ENCODE data around the gene NUP62. TPM values are rescaled to one million over a fixed set of nuclear protein-coding genes. Genes with fewer than 3 reads are reported as not detected.

Gene NUP62
- polyA plus RNA-seq, 1 donor (not counting 4 experiments of a cell fraction or from before 2014, with no cell fraction given): 12.9 TPM

DNA sequence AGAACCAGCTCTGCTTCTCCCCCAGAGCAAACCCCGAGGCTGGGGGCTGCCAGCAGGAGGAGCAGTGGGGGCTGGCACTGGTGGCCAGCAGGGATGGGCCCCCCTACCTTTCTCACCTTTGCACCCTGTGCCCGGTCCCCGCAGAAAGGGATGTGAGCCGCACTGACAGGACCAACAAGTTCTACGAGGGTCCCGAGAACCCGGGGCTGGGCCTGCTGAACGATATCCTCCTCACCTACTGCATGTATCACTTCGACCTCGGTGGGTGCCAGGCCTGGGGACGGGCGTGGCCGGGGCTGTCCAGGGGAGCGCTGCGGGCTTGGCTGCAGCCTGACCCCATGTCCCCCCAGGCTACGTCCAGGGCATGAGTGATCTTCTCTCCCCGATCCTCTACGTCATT is 45.2 kb downstream of the NUP62 start:
- dilution Hi-C loops (cut with MboI; ENCODE audit: extremely low pct_ligation_motif_present, low sequenced_read_pairs): no loop called here
- no peak for DNase-seq (ENCODE audit: low read depth, low spot score)
- no peak for TF ChIP-seq EZH2 (IDR thresholded peaks at IDR 0.05; ENCODE audit: low read length)
- TF ChIP-seq, protein P1, sequence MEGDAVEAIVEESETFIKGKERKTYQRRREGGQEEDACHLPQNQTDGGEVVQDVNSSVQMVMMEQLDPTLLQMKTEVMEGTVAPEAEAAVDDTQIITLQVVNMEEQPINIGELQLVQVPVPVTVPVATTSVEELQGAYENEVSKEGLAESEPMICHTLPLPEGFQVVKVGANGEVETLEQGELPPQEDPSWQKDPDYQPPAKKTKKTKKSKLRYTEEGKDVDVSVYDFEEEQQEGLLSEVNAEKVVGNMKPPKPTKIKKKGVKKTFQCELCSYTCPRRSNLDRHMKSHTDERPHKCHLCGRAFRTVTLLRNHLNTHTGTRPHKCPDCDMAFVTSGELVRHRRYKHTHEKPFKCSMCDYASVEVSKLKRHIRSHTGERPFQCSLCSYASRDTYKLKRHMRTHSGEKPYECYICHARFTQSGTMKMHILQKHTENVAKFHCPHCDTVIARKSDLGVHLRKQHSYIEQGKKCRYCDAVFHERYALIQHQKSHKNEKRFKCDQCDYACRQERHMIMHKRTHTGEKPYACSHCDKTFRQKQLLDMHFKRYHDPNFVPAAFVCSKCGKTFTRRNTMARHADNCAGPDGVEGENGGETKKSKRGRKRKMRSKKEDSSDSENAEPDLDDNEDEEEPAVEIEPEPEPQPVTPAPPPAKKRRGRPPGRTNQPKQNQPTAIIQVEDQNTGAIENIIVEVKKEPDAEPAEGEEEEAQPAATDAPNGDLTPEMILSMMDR (optimal IDR thresholded peaks at IDR 0.05 in 1 of 3, IDR thresholded peaks at IDR 0.05 in 1 of 3, conservative IDR thresholded peaks at IDR 0.05 in 1 of 3; ENCODE audit: extremely low read depth in 1 of 3, insufficient read depth in 2 of 3, low read length in 3 of 3): no peak

DNA sequence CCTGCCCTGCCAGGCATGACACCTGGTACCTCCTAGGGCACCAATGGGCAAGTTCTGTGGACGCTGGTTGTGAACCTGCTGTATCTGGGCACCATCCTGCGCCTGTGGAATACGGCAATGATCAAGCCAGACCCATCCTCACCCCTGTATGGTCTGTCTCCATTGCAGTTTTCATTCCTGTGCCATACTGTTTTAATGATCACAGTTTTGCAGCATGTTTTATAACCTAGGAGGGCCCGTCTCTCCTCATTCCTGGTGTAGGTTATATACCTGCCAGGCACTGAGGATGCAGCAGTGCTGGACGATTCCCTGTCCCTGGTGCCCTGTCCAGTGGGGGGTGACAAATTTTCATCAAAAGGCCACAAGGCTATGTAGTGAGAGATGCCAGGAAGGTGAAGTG is 46.2 kb downstream of the NUP62 start:
- Histone ChIP-seq H2AFZ (ENCODE audit: control insufficient read depth, low read length) (no peak overlapping the region), H3K4me1 (ENCODE audit: control insufficient read depth, extremely low read depth, insufficient read depth, low read length) (peaks cover 13% of the 10 kb centered on the region), H4K20me1 (ENCODE audit: control insufficient read depth, extremely low read depth, insufficient read depth, low read length) (no peaks in the 10 kb centered on the region), H3K27me3 (ENCODE audit: control insufficient read depth, extremely low read depth, insufficient read depth, low read length) (no peaks in the 10 kb centered on the region), H3K9me3 (ENCODE audit: control insufficient read depth, low read depth, low read length) (peaks cover 4% of the 10 kb centered on the region), H3K27ac (ENCODE audit: control insufficient read depth, insufficient read depth, low read length) (no peak overlapping the region), H3K4me3 (ENCODE audit: control insufficient read depth in 2 of 3, extremely low read depth in 1 of 3, insufficient read depth in 2 of 3, low read depth in 1 of 3, low read length in 3 of 3) (no peak overlapping the region), H3K36me3 (ENCODE audit: control insufficient read depth in 2 of 2, extremely low read depth in 1 of 2, insufficient read depth in 2 of 2, low read length in 2 of 2) (peaks cover 31 to 34% of the 10 kb centered on the region in 2 experiments), H3K9ac (ENCODE audit: control insufficient read depth, extremely low read depth, insufficient read depth, low read length) (no peak overlapping the region), H3K9me1 (ENCODE audit: control insufficient read depth, extremely low read depth, insufficient read depth, low read length) (no peaks in the 10 kb centered on the region), H3K4me2 (ENCODE audit: control insufficient read depth, extremely low read depth, insufficient read depth, low read depth, low read length) (no peak overlapping the region), H3K79me2 (ENCODE audit: control insufficient read depth, insufficient read depth, low read length) (peaks cover 9% of the 10 kb centered on the region)
- FAIRE-seq (no peak), DNase-seq (ENCODE audit: low read depth, low spot score) (no peak)
- dilution Hi-C loops (cut with MboI; ENCODE audit: extremely low pct_ligation_motif_present, low sequenced_read_pairs): no loop called here
- TF ChIP-seq, protein P1 (optimal IDR thresholded peaks at IDR 0.05 in 1 of 3, IDR thresholded peaks at IDR 0.05 in 1 of 3, conservative IDR thresholded peaks at IDR 0.05 in 1 of 3; ENCODE audit: extremely low read depth in 1 of 3, insufficient read depth in 2 of 3, low read length in 3 of 3): no peak
- TF ChIP-seq EZH2 (IDR thresholded peaks at IDR 0.05; ENCODE audit: low read length): no peak

More for the DNA sequence above, 45.2 kb downstream of the NUP62 start:
- Histone ChIP-seq H3K27me3 (ENCODE audit: control insufficient read depth, extremely low read depth, insufficient read depth, low read length) (no peaks in the 10 kb centered on the region), H3K4me2 (ENCODE audit: control insufficient read depth, extremely low read depth, insufficient read depth, low read depth, low read length) (no peak overlapping the region), H3K79me2 (ENCODE audit: control insufficient read depth, insufficient read depth, low read length) (peaks cover 4% of the 10 kb centered on the region), H3K9me3 (ENCODE audit: control insufficient read depth, low read depth, low read length) (peaks cover 4% of the 10 kb centered on the region), H3K4me3 (ENCODE audit: control insufficient read depth in 2 of 3, extremely low read depth in 1 of 3, insufficient read depth in 2 of 3, low read depth in 1 of 3, low read length in 3 of 3) (no peak overlapping the region), H4K20me1 (ENCODE audit: control insufficient read depth, extremely low read depth, insufficient read depth, low read length) (no peaks in the 10 kb centered on the region), H3K4me1 (ENCODE audit: control insufficient read depth, extremely low read depth, insufficient read depth, low read length) (peaks cover 5% of the 10 kb centered on the region), H3K36me3 (ENCODE audit: control insufficient read depth in 2 of 2, extremely low read depth in 1 of 2, insufficient read depth in 2 of 2, low read length in 2 of 2) (peaks cover 27 to 34% of the 10 kb centered on the region in 2 experiments), H3K27ac (ENCODE audit: control insufficient read depth, insufficient read depth, low read length) (no peak overlapping the region), H3K9me1 (ENCODE audit: control insufficient read depth, extremely low read depth, insufficient read depth, low read length) (no peaks in the 10 kb centered on the region), H2AFZ (ENCODE audit: control insufficient read depth, low read length) (no peak overlapping the region), H3K9ac (ENCODE audit: control insufficient read depth, extremely low read depth, insufficient read depth, low read length) (no peak overlapping the region)
- FAIRE-seq: no peak

Measured in keratinocyte (primary cell).